Chondrocyte (in vitro differentiated cells): ENCODE results near the gene ESRRA. TPM values are rescaled to one million over a fixed set of nuclear protein-coding genes. Genes with fewer than 3 reads are reported as not detected.

Experiments
- DNase-seq: peaks from one replicate; pipeline ENCODE4 v3.0.0; 2021; ENCODE audit warnings: mixed read lengths, low spot score
- H3K27ac Mint-ChIP-seq: one replicate; pipeline ENCODE4 v1.8.0; 2021; ENCODE audit warnings: mild to moderate bottlenecking, moderate library complexity, mixed read lengths; ENCODE audit not compliant: unreplicated experiment
- H3K27me3 Mint-ChIP-seq: 2 replicates; pipeline ENCODE4 v1.8.0; 2021; ENCODE audit warnings: low read depth, mixed read lengths
- H3K36me3 Mint-ChIP-seq: 2 replicates; pipeline ENCODE4 v1.8.0; 2021; ENCODE audit warnings: low read depth, mixed read lengths
- H3K4me1 Mint-ChIP-seq: 2 replicates; pipeline ENCODE4 v1.8.0; 2021; ENCODE audit warnings: low read depth, mild to moderate bottlenecking, mixed read lengths
- H3K4me3 Mint-ChIP-seq: one replicate; pipeline ENCODE4 v1.8.0; 2021; ENCODE audit warnings: mild to moderate bottlenecking, moderate library complexity, mixed read lengths; ENCODE audit not compliant: unreplicated experiment
- H3K9me3 Mint-ChIP-seq: 2 replicates; pipeline ENCODE4 v1.8.0; 2021; ENCODE audit warnings: low read depth, mixed read lengths
- CTCF ChIP-seq: fragments of 200-600 bp; sonication (generic); IDR thresholded peaks from 2 replicates; pipeline ENCODE4 v1.5.0; 2021; ENCODE audit warnings: antibody characterized with exemption, mild to moderate bottlenecking, moderate library complexity
- total RNA-seq: library from RNA; stranded (reverse); gene quantifications from 3 replicates; pipeline ENCODE4 v1.2.1, GENCODE V29; 2021

Gene ESRRA
- total RNA-seq, 1 donor from 2014 or later = 29.6 TPM

- peak; percentile 81 for DNase-seq
- peaks cover 3% of the 10 kb centered on the region for H3K9me3 Mint-ChIP-seq
- peaks cover 24% of the 10 kb centered on the region for H3K4me1 Mint-ChIP-seq
- TF ChIP-seq CTCF = peak; percentile 72
- H3K27ac Mint-ChIP-seq = no peak overlapping the region
- no peaks in the 10 kb centered on the region for H3K36me3 Mint-ChIP-seq
- H3K27me3 Mint-ChIP-seq = no peaks in the 10 kb centered on the region
- H3K4me3 Mint-ChIP-seq = no peak overlapping the region
Measured at GRCh38 chr11:64331569-64332371, 26.4 kb downstream of the ESRRA start.

DNA sequence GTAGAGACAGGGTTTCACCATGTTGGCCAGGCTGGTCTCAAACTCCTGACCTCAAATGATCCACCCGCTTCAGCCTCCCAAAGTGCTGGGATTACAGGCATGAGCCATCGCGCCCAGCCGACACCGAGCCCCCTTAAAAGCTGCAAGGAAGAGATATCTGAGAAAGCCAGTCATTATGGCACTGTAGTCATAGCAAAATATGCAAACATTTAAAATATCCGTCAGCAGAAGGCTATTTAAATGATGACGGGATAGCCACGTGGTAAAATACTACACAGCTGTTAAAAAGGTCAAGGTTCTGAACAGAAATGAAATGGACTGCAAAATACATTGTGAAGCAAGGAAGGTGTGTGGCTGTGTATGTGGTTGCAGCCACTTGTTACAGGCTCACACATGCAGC lies 28.2 kb downstream of the ESRRA start:
- H3K27me3 Mint-ChIP-seq = no peaks in the 10 kb centered on the region
- H3K4me1 Mint-ChIP-seq = peaks cover 24% of the 10 kb centered on the region
- DNase-seq = no peak
- H3K36me3 Mint-ChIP-seq = no peaks in the 10 kb centered on the region
- no peak overlapping the region for H3K4me3 Mint-ChIP-seq
- H3K9me3 Mint-ChIP-seq = no peaks in the 10 kb centered on the region
- no peak overlapping the region for H3K27ac Mint-ChIP-seq
- TF ChIP-seq CTCF = no peak

- Mint-ChIP-seq H3K4me3 (no peak overlapping the region), H3K27me3 (no peaks in the 10 kb centered on the region), H3K9me3 (no peaks in the 10 kb centered on the region), H3K36me3 (no peaks in the 10 kb centered on the region), H3K4me1 (peaks cover 15% of the 10 kb centered on the region), H3K27ac (no peak overlapping the region)
- DNase-seq = peak; percentile 79
- no peak for TF ChIP-seq CTCF
Measured at GRCh38 chr11:64334764-64335735, 29.7 kb downstream of the ESRRA start.

DNA sequence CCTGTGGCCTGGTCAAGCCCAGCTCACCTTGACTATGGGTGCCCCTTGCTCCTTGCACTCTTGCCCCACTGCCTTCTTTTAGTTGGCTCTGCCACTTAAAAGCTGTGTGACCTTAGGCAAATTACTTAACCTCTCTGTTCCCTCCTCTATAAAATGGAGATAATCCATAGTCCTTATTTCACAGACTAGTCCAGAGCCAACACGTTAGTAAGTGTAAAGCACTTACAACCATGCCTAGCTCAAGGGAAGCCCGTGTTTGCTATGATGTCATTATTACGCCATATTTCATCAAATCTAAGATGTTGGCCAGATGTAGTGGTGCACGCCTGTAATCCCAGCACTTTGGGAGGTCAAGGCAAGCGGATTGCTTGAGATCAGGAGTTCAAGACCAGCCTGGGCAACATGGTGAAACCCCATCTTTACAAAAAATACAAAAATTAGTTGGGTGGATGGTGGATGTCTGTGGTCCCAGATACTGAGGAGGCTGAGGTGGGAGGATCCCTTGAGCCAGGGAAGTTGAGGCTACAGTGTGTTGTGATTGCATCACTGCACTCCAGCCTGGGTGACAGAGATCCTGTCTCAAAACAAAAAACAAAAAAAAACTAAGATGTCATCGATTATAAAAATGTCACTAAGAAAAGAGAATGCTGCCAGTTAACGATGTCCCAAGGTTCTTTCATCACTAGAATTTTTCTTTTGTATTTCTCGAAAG lies 32.4 kb downstream of the ESRRA start:
- no peak overlapping the region for H3K4me3 Mint-ChIP-seq
- no peaks in the 10 kb centered on the region for H3K9me3 Mint-ChIP-seq
- no peaks in the 10 kb centered on the region for H3K36me3 Mint-ChIP-seq
- no peak overlapping the region for H3K27ac Mint-ChIP-seq
- H3K27me3 Mint-ChIP-seq = no peaks in the 10 kb centered on the region
- H3K4me1 Mint-ChIP-seq = peaks cover 9% of the 10 kb centered on the region
- no peak for DNase-seq
- no peak for TF ChIP-seq CTCF

- DNase-seq = no peak
- H3K27me3 Mint-ChIP-seq = no peaks in the 10 kb centered on the region
- H3K4me3 Mint-ChIP-seq = no peak overlapping the region
- peaks cover 9% of the 10 kb centered on the region for H3K4me1 Mint-ChIP-seq
- no peaks in the 10 kb centered on the region for H3K9me3 Mint-ChIP-seq
- TF ChIP-seq CTCF = no peak
- no peak overlapping the region for H3K27ac Mint-ChIP-seq
- no peaks in the 10 kb centered on the region for H3K36me3 Mint-ChIP-seq
Measured at GRCh38 chr11:64338716-64339115, 33.4 kb downstream of the ESRRA start.
